A673 (cell line): Measurements from ENCODE around the gene FCER1G. TPM values are rescaled to one million over a fixed set of nuclear protein-coding genes. Genes with fewer than 3 reads are reported as not detected.

Experiments used
- BruUV-seq: library from RNA; stranded (reverse); fragments of 400-500 nt; replicated peaks from 2 replicates; lab custom pipeline; 2021; lab: Mats Ljungman, UMichigan
- CTCF ChIA-PET: fragments of 300-600 bp; sonication (Branson Sonifier 250); formaldehyde crosslinking; loops from one replicate; lab custom pipeline; 2022; ENCODE audit warnings: antibody characterized with exemption; lab: Charles Lee
- POLR2A ChIA-PET: fragments of 300-600 bp; sonication (Branson Sonifier 250); formaldehyde crosslinking; loops from one replicate; lab custom pipeline; 2022; ENCODE audit warnings: antibody characterized with exemption; ENCODE audit not compliant: low non-redundant PET; lab: Charles Lee
- DNase-seq: peaks from one replicate; pipeline ENCODE4 v3.0.0-alpha.2; 2015; ENCODE audit warnings: low spot score
- H3K27ac ChIP-seq: fragments of 200-600 bp; sonication (generic); 2 replicates; pipeline ENCODE4 v1.5.1; 2016; ENCODE audit warnings: mixed run types, low read depth, mild to moderate bottlenecking, mixed read lengths, antibody characterized with exemption, low read length; ENCODE audit not compliant: poor library complexity, severe bottlenecking
- H3K27me3 ChIP-seq: fragments of 200-600 bp; sonication (generic); replicated peaks from 2 replicates; pipeline ENCODE4 v1.6.1; 2017; ENCODE audit warnings: mixed run types, low read depth, mild to moderate bottlenecking, mixed read lengths, antibody characterized with exemption, low read length; ENCODE audit not compliant: insufficient read depth, poor library complexity
- H3K36me3 ChIP-seq: fragments of 200-600 bp; sonication (generic); 2 replicates; pipeline ENCODE4 v1.6.1; 2016; ENCODE audit warnings: mixed run types, mild to moderate bottlenecking, mixed read lengths, antibody characterized with exemption, low read length; ENCODE audit not compliant: insufficient read depth, poor library complexity, severe bottlenecking
- H3K4me1 ChIP-seq: fragments of 200-600 bp; sonication (generic); 2 replicates; pipeline ENCODE4 v1.6.1; 2017; ENCODE audit warnings: mixed run types, mild to moderate bottlenecking, mixed read lengths, antibody characterized with exemption, low read length; ENCODE audit not compliant: insufficient read depth, poor library complexity, severe bottlenecking
- H3K4me3 ChIP-seq: fragments of 200-600 bp; sonication (generic); 2 replicates; pipeline ENCODE4 v1.5.1; 2016; ENCODE audit warnings: low read depth, mixed run types, mild to moderate bottlenecking, mixed read lengths, low read length; ENCODE audit not compliant: poor library complexity, severe bottlenecking
- H3K9me3 ChIP-seq: fragments of 200-600 bp; sonication (generic); 2 replicates; pipeline ENCODE4 v1.6.1; 2016; ENCODE audit warnings: mixed run types, low read depth, mild to moderate bottlenecking, mixed read lengths, antibody characterized with exemption, low read length; ENCODE audit not compliant: poor library complexity, severe bottlenecking
- EZH2 ChIP-seq: fragments of 200-600 bp; sonication (generic); IDR thresholded peaks from 2 replicates; pipeline ENCODE4 v1.6.1; 2017; ENCODE audit warnings: borderline replicate concordance, low read depth, mild to moderate bottlenecking, mixed read lengths, antibody characterized with exemption, low read length; ENCODE audit not compliant: poor library complexity, severe bottlenecking
- intact Hi-C: fragments of 100-400 bp; cut with micrococcal nuclease; formaldehyde crosslinking; loops from one replicate; pipeline ENCODE4 v1.10.0; 2022; ENCODE audit not compliant: unreplicated experiment
- total RNA-seq: library from RNA; stranded (reverse); gene quantifications from 2 replicates; pipeline ENCODE4 v1.2.3, GENCODE V29; 2021
- TF ChIP-seq, protein P1 (sequence below): fragments of 300-800, 200-600 bp; sonication (generic); conservative IDR thresholded peaks from 2 replicates; pipeline ENCODE4 v1.5.1; 2017; ENCODE audit warnings: low read depth, mild to moderate bottlenecking, antibody characterized with exemption, low read length, moderate library complexity, mixed read lengths

FCER1G gene
- total RNA-seq, 1 experiment from 2014 or later: 1.5 TPM

DNA sequence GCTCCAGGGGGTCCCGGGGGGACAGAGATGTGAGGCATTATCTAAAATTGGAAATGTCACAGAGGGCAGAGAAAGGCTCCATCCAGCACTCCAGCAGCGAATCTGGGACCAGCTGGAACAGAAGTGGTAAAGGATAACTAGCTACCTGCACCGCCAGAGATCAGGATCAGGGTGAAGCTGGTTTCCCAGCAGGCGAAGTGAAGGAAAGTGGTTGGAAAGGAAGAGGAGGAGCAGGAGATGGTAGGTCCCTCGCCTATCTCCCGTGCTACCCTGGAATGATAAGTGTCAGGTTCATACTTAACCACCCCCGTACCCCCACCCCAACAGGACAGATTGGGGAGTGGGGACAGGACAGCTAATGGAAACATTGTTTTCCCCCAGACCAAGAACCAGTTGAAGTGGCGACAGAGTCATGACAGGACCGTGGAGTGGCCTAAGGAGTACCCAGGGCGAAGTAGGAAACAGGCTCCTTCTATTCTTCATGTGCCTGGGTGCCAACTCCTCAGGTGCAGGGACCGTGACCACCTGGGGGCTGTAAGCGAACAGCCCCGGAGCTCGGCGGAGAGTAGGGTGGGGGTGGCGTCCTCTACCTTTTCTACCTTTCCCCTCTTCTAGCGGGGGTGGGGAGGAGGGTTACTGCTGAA is 38.5 kb upstream of the FCER1G start:
- ChIA-PET CTCF (no interaction called here), POLR2A (interaction anchor here (1.5 kb wide), 1 partner anchor 26 kb away, joined by 5 read pairs; the partner anchor contains the start of gene NDUFS2)
- no peak for TF ChIP-seq EZH2
- TF ChIP-seq, protein P1, sequence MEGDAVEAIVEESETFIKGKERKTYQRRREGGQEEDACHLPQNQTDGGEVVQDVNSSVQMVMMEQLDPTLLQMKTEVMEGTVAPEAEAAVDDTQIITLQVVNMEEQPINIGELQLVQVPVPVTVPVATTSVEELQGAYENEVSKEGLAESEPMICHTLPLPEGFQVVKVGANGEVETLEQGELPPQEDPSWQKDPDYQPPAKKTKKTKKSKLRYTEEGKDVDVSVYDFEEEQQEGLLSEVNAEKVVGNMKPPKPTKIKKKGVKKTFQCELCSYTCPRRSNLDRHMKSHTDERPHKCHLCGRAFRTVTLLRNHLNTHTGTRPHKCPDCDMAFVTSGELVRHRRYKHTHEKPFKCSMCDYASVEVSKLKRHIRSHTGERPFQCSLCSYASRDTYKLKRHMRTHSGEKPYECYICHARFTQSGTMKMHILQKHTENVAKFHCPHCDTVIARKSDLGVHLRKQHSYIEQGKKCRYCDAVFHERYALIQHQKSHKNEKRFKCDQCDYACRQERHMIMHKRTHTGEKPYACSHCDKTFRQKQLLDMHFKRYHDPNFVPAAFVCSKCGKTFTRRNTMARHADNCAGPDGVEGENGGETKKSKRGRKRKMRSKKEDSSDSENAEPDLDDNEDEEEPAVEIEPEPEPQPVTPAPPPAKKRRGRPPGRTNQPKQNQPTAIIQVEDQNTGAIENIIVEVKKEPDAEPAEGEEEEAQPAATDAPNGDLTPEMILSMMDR: no peak
- peaks cover 15% of the 10 kb centered on the region for H3K4me1 ChIP-seq
- no peaks in the 10 kb centered on the region for H3K27me3 ChIP-seq
- H3K36me3 ChIP-seq: peaks cover 35% of the 10 kb centered on the region
- H3K4me3 ChIP-seq: peak overlapping the region; percentile 78
- H3K27ac ChIP-seq: peak overlapping the region; percentile 87
- DNase-seq: no peak
- H3K9me3 ChIP-seq: no peaks in the 10 kb centered on the region
- intact Hi-C loops: no loop called here
- BruUV-seq: no TSS peak

DNA sequence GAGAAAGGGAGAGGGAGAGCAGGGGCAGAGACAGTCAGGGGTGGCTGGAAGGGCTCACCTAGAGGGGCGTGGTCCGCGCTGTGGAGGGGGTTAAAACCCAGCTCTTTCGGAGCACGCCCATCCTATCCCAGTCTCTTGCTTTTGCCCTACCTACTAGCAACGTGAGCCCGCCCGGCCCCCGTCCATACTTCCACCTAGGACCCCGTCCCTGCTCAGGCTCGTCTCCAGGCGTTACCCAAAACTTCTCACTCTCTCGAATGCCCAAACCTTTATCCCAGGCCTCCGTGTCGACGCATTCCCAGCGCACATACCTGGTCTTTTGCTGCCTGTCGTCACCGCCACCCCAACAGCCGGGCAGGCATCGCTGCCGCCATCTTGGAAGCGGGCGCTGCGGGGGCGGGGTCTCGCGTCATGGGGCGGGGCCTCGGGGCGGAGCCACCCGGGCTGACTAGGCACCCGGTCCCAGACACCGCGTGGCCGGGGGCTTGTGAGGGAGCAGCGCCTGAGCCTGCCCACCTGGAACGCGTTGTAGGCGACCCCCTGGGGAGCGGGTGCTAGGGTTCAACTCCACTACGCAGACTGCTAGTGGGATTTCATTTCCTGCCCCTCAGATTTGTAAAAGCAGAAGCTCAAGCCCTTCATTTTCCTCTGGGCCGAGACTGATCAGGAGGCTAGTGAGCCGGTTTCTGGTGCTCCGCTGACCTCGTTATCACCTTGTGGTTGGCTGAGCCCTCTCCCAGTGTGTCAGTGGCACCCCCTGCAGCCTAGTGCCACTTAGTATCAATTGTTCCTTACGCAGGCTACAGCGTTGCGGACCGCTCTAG is 37.8 kb upstream of the FCER1G start, which contains the start of gene B4GALT3:
B4GALT3 (minus strand) TSS at position 396 of the 824 bp plus-strand sequence. CDS start 1,447 bp downstream, outside the sequence.
- Histone ChIP-seq H3K36me3 (peaks cover 28% of the 10 kb centered on the region), H3K9me3 (no peaks in the 10 kb centered on the region), H3K4me1 (peaks cover 15% of the 10 kb centered on the region), H3K27ac (peak within 1 kb of the TSS; percentile 87), H3K4me3 (peak within 1 kb of the TSS; percentile 78), H3K27me3 (no peaks in the 10 kb centered on the region)
- TSS peak; percentile 93 for BruUV-seq
- ChIA-PET POLR2A (interaction anchor here (1.5 kb wide), 1 partner anchor 25 kb away, joined by 5 read pairs; the partner anchor contains the start of gene NDUFS2), CTCF (no interaction called here)
- intact Hi-C loops: no loop called here
- TF ChIP-seq, protein P1: no peak
- peak; percentile 89 for DNase-seq

DNA sequence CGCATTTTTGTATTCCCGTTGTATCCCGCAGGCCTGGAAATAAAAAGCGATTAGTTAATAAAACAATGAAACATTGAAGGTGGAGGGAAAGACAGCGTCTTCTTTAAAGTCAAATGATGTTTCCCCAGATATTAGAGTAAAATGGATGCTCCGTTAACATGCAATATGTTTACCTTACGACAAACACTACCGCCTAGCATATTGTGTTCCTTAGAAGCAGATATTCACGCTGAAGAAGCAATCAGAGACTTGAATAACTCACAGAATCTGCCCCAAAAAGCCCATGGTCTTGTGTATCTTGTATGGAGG is 37.2 kb upstream of the FCER1G start:
- peaks cover 15% of the 10 kb centered on the region for H3K4me1 ChIP-seq
- H3K27me3 ChIP-seq: no peaks in the 10 kb centered on the region
- peak overlapping the region; percentile 78 for H3K4me3 ChIP-seq
- intact Hi-C loops: no loop called here
- POLR2A ChIA-PET: interaction anchor here (1.5 kb wide), 1 partner anchor 24 kb away, joined by 5 read pairs; the partner anchor contains the start of gene NDUFS2
- peaks cover 22% of the 10 kb centered on the region for H3K36me3 ChIP-seq
- no peak for DNase-seq
- H3K9me3 ChIP-seq: no peaks in the 10 kb centered on the region
- CTCF ChIA-PET: no interaction called here
- H3K27ac ChIP-seq: peak overlapping the region; percentile 87
- no peak for TF ChIP-seq EZH2
- TF ChIP-seq, protein P1: no peak
- BruUV-seq: no TSS peak
